H1 (cell line): ENCODE measurements around the gene RNF166. TPM values are rescaled to one million over a fixed set of nuclear protein-coding genes. Genes with fewer than 3 reads are reported as not detected.

Experiments
- CTCF ChIA-PET: fragments of 300-600 bp; sonication (Branson Sonifier 250); formaldehyde crosslinking; loops from one replicate; lab custom pipeline; 2021; ENCODE audit not compliant: partially characterized antibody; lab: Charles Lee
- POLR2A ChIA-PET: fragments of 300-600 bp; sonication (Branson Sonifier 250); formaldehyde crosslinking; loops from one replicate; lab custom pipeline; 2021; ENCODE audit warnings: inconsistent platforms; ENCODE audit not compliant: partially characterized antibody; lab: Charles Lee
- DNase-seq, 2 experiments: peaks; one replicate each; pipeline versions ENCODE4 v3.0.0 to v3.0.0-alpha.2; 2010 to 2022; ENCODE audit warnings: low spot score in 2 of 2, low read depth in 1 of 2, mixed read lengths in 1 of 2
- FAIRE-seq: peaks from 2 replicates; lab custom pipeline; 2011; peaks lifted over from hg19 to GRCh38; lab: Jason Lieb, UNC
- H2AFZ ChIP-seq: 2 replicates; pipeline ENCODE4 v1.8.1; 2012; ENCODE audit warnings: low read length, inconsistent platforms
- H2AK5ac ChIP-seq: 2 replicates; pipeline ENCODE4 v1.6.1; 2013; ENCODE audit warnings: low read depth, low read length
- H2BK120ac ChIP-seq: replicated peaks from 2 replicates; pipeline ENCODE3; 2013; ENCODE audit warnings: low read depth, low read length, inconsistent platforms
- H2BK12ac ChIP-seq: 2 replicates; pipeline ENCODE4 v1.6.1; 2013; ENCODE audit warnings: low read depth, low read length
- H2BK15ac ChIP-seq: 2 replicates; pipeline ENCODE4 v1.6.1; 2013; ENCODE audit warnings: low read length
- H2BK20ac ChIP-seq: 2 replicates; pipeline ENCODE4 v1.6.1; 2013; ENCODE audit warnings: low read length
- H2BK5ac ChIP-seq: 2 replicates; pipeline ENCODE4 v1.6.1; 2013; ENCODE audit warnings: low read depth, low read length
- H3K14ac ChIP-seq: 2 replicates; pipeline ENCODE4 v1.6.1; 2013; ENCODE audit warnings: inconsistent platforms; ENCODE audit not compliant: insufficient read length
- H3K18ac ChIP-seq: 2 replicates; pipeline ENCODE4 v1.6.1; 2013; ENCODE audit warnings: low read length; ENCODE audit errors: extremely low read depth
- H3K23ac ChIP-seq: 2 replicates; pipeline ENCODE4 v1.6.1; 2013; ENCODE audit warnings: inconsistent platforms; ENCODE audit not compliant: insufficient read length
- H3K23me2 ChIP-seq: 2 replicates; pipeline ENCODE4 v1.6.1; 2013; ENCODE audit warnings: low read depth, low read length
- H3K27ac ChIP-seq: 2 replicates; pipeline ENCODE4 v1.6.1; 2011; ENCODE audit warnings: low read depth, low read length, inconsistent platforms
- H3K27me3 ChIP-seq, 4 experiments: replicated peaks in 1 of 4; 1 replicate in 1 of 4; 2 replicates in 3 of 4; pipeline versions ENCODE4 v1.6.1 to v1.8.1; 2011 to 2013; ENCODE audit warnings: low read length in 3 of 4, mild to moderate bottlenecking in 3 of 4, inconsistent platforms in 2 of 4, mixed read lengths in 2 of 4, moderate library complexity in 1 of 4; ENCODE audit not compliant: control insufficient read depth in 3 of 4, insufficient read depth in 3 of 4; ENCODE audit errors: extremely low read depth in 1 of 4
- H3K36me3 ChIP-seq, 4 experiments: 2 replicates each; pipeline versions ENCODE4 v1.6.1 to v1.8.1; 2011 to 2013; ENCODE audit warnings: mild to moderate bottlenecking in 4 of 4, low read length in 3 of 4, moderate library complexity in 2 of 4, control low read depth in 1 of 4, inconsistent platforms in 1 of 4; ENCODE audit not compliant: insufficient read depth in 4 of 4, control insufficient read depth in 2 of 4
- H3K4ac ChIP-seq: replicated peaks from 2 replicates; pipeline ENCODE3; 2013; ENCODE audit warnings: low read length, low read depth, mixed read lengths, inconsistent platforms; ENCODE audit not compliant: insufficient read length
- H3K4me1 ChIP-seq, 4 experiments: replicated peaks in 1 of 4; 1 replicate in 1 of 4; 2 replicates in 3 of 4; pipeline versions ENCODE4 v1.6.1 to v1.8.1; 2011 to 2013; ENCODE audit warnings: low read length in 3 of 4, inconsistent platforms in 2 of 4, mixed read lengths in 1 of 4; ENCODE audit not compliant: insufficient read depth in 4 of 4, control insufficient read depth in 3 of 4
- H3K4me2 ChIP-seq, 2 experiments: 2 replicates each; pipeline versions ENCODE4 v1.6.1 to v1.8.1; 2011 to 2013; ENCODE audit warnings: low read depth in 2 of 2, low read length in 2 of 2, control low read depth in 1 of 2, inconsistent platforms in 1 of 2, mild to moderate bottlenecking in 1 of 2; ENCODE audit not compliant: insufficient read depth in 1 of 2
- H3K4me3 ChIP-seq, 4 experiments: fragments of 200-600, 300-600 bp in 1 of 4; sonication (generic), shearing (Covaris generic), sonication (Bioruptor Twin) in 1 of 4; 2 replicates each; pipeline versions ENCODE4 v1.5.1 to v1.8.1; 2011 to 2016; ENCODE audit warnings: low read length in 4 of 4, low read depth in 3 of 4, control low read depth in 2 of 4, inconsistent platforms in 2 of 4, mild to moderate bottlenecking in 2 of 4, mixed read lengths in 1 of 4, moderate library complexity in 1 of 4; ENCODE audit not compliant: insufficient read depth in 2 of 4; ENCODE audit errors: extremely low read depth in 1 of 4
- H3K56ac ChIP-seq: replicated peaks from 2 replicates; pipeline ENCODE3; 2013; ENCODE audit warnings: low read depth, mild to moderate bottlenecking, mixed read lengths, low read length, inconsistent platforms; ENCODE audit not compliant: insufficient read length
- H3K79me1 ChIP-seq: 2 replicates; pipeline ENCODE4 v1.6.1; 2013; ENCODE audit warnings: low read depth, low read length, control low read depth
- H3K79me2 ChIP-seq, 2 experiments: 2 replicates each; pipeline versions ENCODE4 v1.6.1 to v1.8.1; 2012 to 2013; ENCODE audit warnings: low read length in 2 of 2, mild to moderate bottlenecking in 2 of 2, inconsistent platforms in 1 of 2; ENCODE audit not compliant: insufficient read depth in 2 of 2, control insufficient read depth in 1 of 2
- H3K9ac ChIP-seq, 4 experiments: replicated peaks in 1 of 4; 1 replicate in 1 of 4; 2 replicates in 3 of 4; pipeline versions ENCODE4 v1.6.1 to v1.8.1; 2011 to 2013; ENCODE audit warnings: low read depth in 3 of 4, low read length in 3 of 4, control low read depth in 2 of 4, mild to moderate bottlenecking in 2 of 4, moderate library complexity in 2 of 4, inconsistent platforms in 1 of 4; ENCODE audit errors: extremely low read depth in 1 of 4
- H3K9me3 ChIP-seq, 2 experiments: 2 replicates each; pipeline versions ENCODE4 v1.6.1 to v1.8.1; 2012 to 2013; ENCODE audit warnings: mild to moderate bottlenecking in 2 of 2, moderate library complexity in 2 of 2, control low read depth in 1 of 2, inconsistent platforms in 1 of 2, low read depth in 1 of 2, low read length in 1 of 2, mixed read lengths in 1 of 2; ENCODE audit not compliant: insufficient read depth in 2 of 2
- H4K20me1 ChIP-seq, 2 experiments: replicated peaks in 1 of 2; 2 replicates each; pipeline versions ENCODE3 to v1.8.1; 2011 to 2013; ENCODE audit warnings: inconsistent platforms in 2 of 2, low read length in 2 of 2, mild to moderate bottlenecking in 1 of 2; ENCODE audit not compliant: insufficient read depth in 2 of 2, control insufficient read depth in 1 of 2
- H4K5ac ChIP-seq: 2 replicates; pipeline ENCODE4 v1.6.1; 2013; ENCODE audit warnings: low read length, low read depth, mixed read lengths, inconsistent platforms; ENCODE audit not compliant: insufficient read length
- H4K8ac ChIP-seq: 2 replicates; pipeline ENCODE4 v1.8.0; 2013; ENCODE audit warnings: mild to moderate bottlenecking, moderate library complexity, low read length, inconsistent platforms; ENCODE audit not compliant: insufficient read depth; ENCODE audit errors: extremely low read depth
- H4K91ac ChIP-seq: replicated peaks from 2 replicates; pipeline ENCODE3; 2013; ENCODE audit warnings: low read length, mixed read lengths, inconsistent platforms; ENCODE audit not compliant: insufficient read length
- CBX5 ChIP-seq: fragments of 300-800, 300-1000 bp; sonication (generic); IDR thresholded peaks from 2 replicates; pipeline ENCODE4 v1.7.1; 2016; ENCODE audit warnings: antibody characterized with exemption, low read length, low read depth
- JUN ChIP-seq: IDR thresholded peaks from 2 replicates; pipeline ENCODE4 v1.6.1; 2011; ENCODE audit warnings: low read depth, mild to moderate bottlenecking, improper control_type of control experiment, low read length
- NANOG ChIP-seq: IDR thresholded peaks from 2 replicates; pipeline ENCODE4 v1.6.1; 2011; ENCODE audit warnings: low read length, low read depth, mild to moderate bottlenecking, inconsistent platforms; ENCODE audit not compliant: insufficient read depth, poor library complexity, severe bottlenecking
- POLR2AphosphoS5 ChIP-seq: IDR thresholded peaks from 2 replicates; pipeline ENCODE4 v1.6.1; 2011; ENCODE audit warnings: low read depth, low read length
- WGBS, 2 experiments: shearing (Covaris generic) in 1 of 2; methylation state at CpG; one replicate each; pipeline versions ENCODE4 v1.1.6 to v1.1.7; 2013 to 2015; ENCODE audit warnings: low lambda C conversion rate in 2 of 2, mixed read lengths in 2 of 2, inconsistent platforms in 1 of 2, low coverage in 1 of 2, missing lambda C conversion rate in 1 of 2; ENCODE audit not compliant: insufficient replicate concordance in 2 of 2, insufficient coverage in 1 of 2, insufficient read length in 1 of 2; ENCODE audit errors: extremely low coverage in 1 of 2, missing lambda C conversion rate in 1 of 2; 5-methylcytosine and 5-hydroxymethylcytosine counted together
- polyA plus RNA-seq, 7 experiments: library from polyadenylated mRNA; depleted of rRNA in 3 of 7; stranded (reverse) in 5 of 7; unstranded in 2 of 7; fragments of >200 nt in 5 of 7; fragments of 200-250 nt in 2 of 7; gene quantifications; 1 replicate in 5 of 7; 2 replicates in 1 of 7; 4 replicates in 1 of 7; pipeline versions ENCODE4 v1.2.1 to v1.2.3, GENCODE V29; 2011 to 2013; ENCODE audit warnings: missing spikeins in 2 of 7, mixed read lengths in 2 of 7
- total RNA-seq: library from RNA; stranded (reverse); fragmentation: NEBNext Ultra II Directional; extraction: Animal tissue kit (Norgen Biotek cat#: 25700); gene quantifications from 2 replicates; pipeline ENCODE4 v1.2.1, GENCODE V29; 2021
- TF ChIP-seq, protein P1 (sequence below): IDR thresholded peaks from 2 replicates; pipeline ENCODE4 v1.6.1; 2012; ENCODE audit warnings: inconsistent platforms

Gene RNF166
- total and polyA plus RNA-seq, 2 of the 8 experiments (the other 6 are each of a cell fraction or from before 2014, with no cell fraction given) = 29.8 to 31.2 TPM

GRCh38 chr16:88746506-88746905 lies 40.3 kb upstream of the RNF166 start:
- H4K20me1 ChIP-seq = peaks cover 0 to 5% of the 10 kb centered on the region in 2 experiments
- POLR2A ChIA-PET = interaction anchor here (2.1 kb wide), 1 partner anchor 60 kb away, joined by 6 read pairs; no protein-coding TSS in a partner anchor

More at GRCh38 chr16:88746506-88746905, 40.3 kb upstream of the RNF166 start:
- H3K27me3 ChIP-seq = no peaks in the 10 kb centered on the region
- H2BK15ac ChIP-seq = no peak overlapping the region
- CTCF ChIA-PET = interaction anchor here (0.7 to 25.0 kb wide), 9 partner anchors 9 to 133 kb away, joined by 3 to 251 read pairs (median 7); partner anchors contain the start of gene SNAI3
- no peak overlapping the region for H4K91ac ChIP-seq
- H2BK12ac ChIP-seq = no peak overlapping the region
- H3K23me2 ChIP-seq = no peaks in the 10 kb centered on the region
- no peak overlapping the region for H3K18ac ChIP-seq
- peaks cover 0 to 11% (median 6%) of the 10 kb centered on the region in 4 experiments; a peak in 4 of 7 replicates for H3K4me1 ChIP-seq
- no peaks in the 10 kb centered on the region for H3K9me3 ChIP-seq
- H3K79me1 ChIP-seq = no peaks in the 10 kb centered on the region
- no peak overlapping the region for H3K27ac ChIP-seq
- FAIRE-seq (no peak), DNase-seq (no peak)
- no peaks in the 10 kb centered on the region for H3K79me2 ChIP-seq
- no peak overlapping the region for H2AFZ ChIP-seq
- no peak overlapping the region for H3K4me2 ChIP-seq
- no peak overlapping the region for H2AK5ac ChIP-seq
- H3K36me3 ChIP-seq = no peaks in the 10 kb centered on the region
- no peak overlapping the region for H4K5ac ChIP-seq
- no peak overlapping the region for H3K9ac ChIP-seq
- no peak overlapping the region for H2BK20ac ChIP-seq
- H2BK120ac ChIP-seq = no peak overlapping the region
- no peak overlapping the region for H4K8ac ChIP-seq
- H3K14ac ChIP-seq = no peak overlapping the region
- no peak overlapping the region for H3K4me3 ChIP-seq
- no peak overlapping the region for H2BK5ac ChIP-seq
- no peak overlapping the region for H3K4ac ChIP-seq
- WGBS, 2 experiments = 93% methylated on average over 12 of the region's 17 CpGs; no CpG with 5 or more reads in 1 of the 2 experiments
- TF ChIP-seq, protein P1, sequence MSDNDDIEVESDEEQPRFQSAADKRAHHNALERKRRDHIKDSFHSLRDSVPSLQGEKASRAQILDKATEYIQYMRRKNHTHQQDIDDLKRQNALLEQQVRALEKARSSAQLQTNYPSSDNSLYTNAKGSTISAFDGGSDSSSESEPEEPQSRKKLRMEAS = no peak
- TF ChIP-seq NANOG = no peak
- no peak for TF ChIP-seq POLR2AphosphoS5
- no peak for TF ChIP-seq CBX5
- no peak for TF ChIP-seq JUN
- TF ChIP-seq, all 59 proteins: peak for 0
- H3K56ac ChIP-seq = no peak overlapping the region
- no peak overlapping the region for H3K23ac ChIP-seq
